IMR-90 (cell line): ENCODE data around the gene MRPS7.

Experiments
- CEBPB ChIP-seq: IDR thresholded peaks from 2 replicates; pipeline ENCODE4 v1.6.1; 2012; ENCODE audit warnings: low read depth, low read length, improper control_type of control experiment
- CHD1 ChIP-seq: IDR thresholded peaks from 2 replicates; pipeline ENCODE4 v1.6.1; 2012; ENCODE audit warnings: low read depth, low read length, improper control_type of control experiment
- MAFK ChIP-seq: IDR thresholded peaks from 2 replicates; pipeline ENCODE4 v1.6.1; 2012; ENCODE audit warnings: low read depth, low read length, improper control_type of control experiment
- MAZ ChIP-seq: IDR thresholded peaks from 2 replicates; pipeline ENCODE4 v1.6.1; 2012; ENCODE audit warnings: low read depth, mild to moderate bottlenecking, low read length, improper control_type of control experiment, moderate library complexity, borderline replicate concordance
- MXI1 ChIP-seq: IDR thresholded peaks from 2 replicates; pipeline ENCODE4 v1.6.1; 2012; ENCODE audit warnings: low read depth, mild to moderate bottlenecking, low read length, moderate library complexity, borderline replicate concordance
- POLR2A ChIP-seq: IDR thresholded peaks from 2 replicates; pipeline ENCODE4 v1.6.1; 2012; ENCODE audit warnings: mild to moderate bottlenecking, low read depth, low read length
- RAD21 ChIP-seq: IDR thresholded peaks from 2 replicates; pipeline ENCODE4 v1.6.1; 2012; ENCODE audit warnings: low read length, improper control_type of control experiment
- RCOR1 ChIP-seq: IDR thresholded peaks from 2 replicates; pipeline ENCODE4 v1.6.1; 2012; ENCODE audit warnings: mild to moderate bottlenecking, low read length, improper control_type of control experiment; ENCODE audit not compliant: insufficient replicate concordance
- RFX5 ChIP-seq: IDR thresholded peaks from 2 replicates; pipeline ENCODE4 v1.8.0; 2012; ENCODE audit warnings: low read depth, mild to moderate bottlenecking, low read length, moderate library complexity
- SMC3 ChIP-seq: fragments of 150-350 bp; IDR thresholded peaks from 2 replicates; pipeline ENCODE4 v1.6.1; 2016; ENCODE audit warnings: low read depth, mild to moderate bottlenecking, antibody characterized with exemption, low read length, moderate library complexity
- TF ChIP-seq, protein P1 (sequence below): conservative IDR thresholded peaks from 2 replicates; pipeline ENCODE4 v1.5.1; 2012; ENCODE audit warnings: mild to moderate bottlenecking, low read depth, low read length, improper control_type of control experiment
- TF ChIP-seq, protein P2 (sequence below): fragments of 150-350 bp; IDR thresholded peaks from 2 replicates; pipeline ENCODE4 v1.6.1; 2017; ENCODE audit warnings: mild to moderate bottlenecking, antibody characterized with exemption, low read length, low read depth

DNA sequence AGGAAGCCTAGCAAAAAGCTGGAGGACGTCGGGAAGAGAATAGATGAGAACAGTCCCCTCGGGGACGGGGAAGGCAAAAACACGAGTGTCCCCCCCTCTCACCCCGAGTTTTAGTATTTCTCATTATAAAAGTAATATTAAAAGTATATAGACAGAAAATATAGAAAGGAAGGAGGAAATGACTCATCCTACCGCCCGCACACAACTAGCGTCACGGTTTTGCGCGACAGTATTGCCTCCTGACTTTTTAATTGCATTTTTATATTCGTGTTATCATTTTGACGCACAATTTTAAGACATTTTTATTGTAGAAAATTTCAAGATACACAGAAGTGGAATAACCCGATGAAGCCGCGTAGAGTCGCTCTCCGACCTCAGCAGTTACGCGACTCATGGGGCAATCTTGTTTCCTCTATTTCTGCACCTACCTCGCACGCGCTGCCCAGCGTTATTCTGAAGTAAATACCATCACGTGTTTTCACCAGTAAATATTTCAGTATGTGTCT, 28.2 kb downstream of the MRPS7 start:
- TF ChIP-seq, protein P1, sequence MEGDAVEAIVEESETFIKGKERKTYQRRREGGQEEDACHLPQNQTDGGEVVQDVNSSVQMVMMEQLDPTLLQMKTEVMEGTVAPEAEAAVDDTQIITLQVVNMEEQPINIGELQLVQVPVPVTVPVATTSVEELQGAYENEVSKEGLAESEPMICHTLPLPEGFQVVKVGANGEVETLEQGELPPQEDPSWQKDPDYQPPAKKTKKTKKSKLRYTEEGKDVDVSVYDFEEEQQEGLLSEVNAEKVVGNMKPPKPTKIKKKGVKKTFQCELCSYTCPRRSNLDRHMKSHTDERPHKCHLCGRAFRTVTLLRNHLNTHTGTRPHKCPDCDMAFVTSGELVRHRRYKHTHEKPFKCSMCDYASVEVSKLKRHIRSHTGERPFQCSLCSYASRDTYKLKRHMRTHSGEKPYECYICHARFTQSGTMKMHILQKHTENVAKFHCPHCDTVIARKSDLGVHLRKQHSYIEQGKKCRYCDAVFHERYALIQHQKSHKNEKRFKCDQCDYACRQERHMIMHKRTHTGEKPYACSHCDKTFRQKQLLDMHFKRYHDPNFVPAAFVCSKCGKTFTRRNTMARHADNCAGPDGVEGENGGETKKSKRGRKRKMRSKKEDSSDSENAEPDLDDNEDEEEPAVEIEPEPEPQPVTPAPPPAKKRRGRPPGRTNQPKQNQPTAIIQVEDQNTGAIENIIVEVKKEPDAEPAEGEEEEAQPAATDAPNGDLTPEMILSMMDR, result peak; percentile 37
- TF ChIP-seq RAD21 (peak; percentile 28; the same call in 1 of the 2 replicates), POLR2A (no peak), MAFK (no peak), MXI1 (no peak), RFX5 (no peak), RCOR1 (no peak), CHD1 (no peak), SMC3 (no peak), CEBPB (no peak), MAZ (no peak)
- TF ChIP-seq, protein P2, sequence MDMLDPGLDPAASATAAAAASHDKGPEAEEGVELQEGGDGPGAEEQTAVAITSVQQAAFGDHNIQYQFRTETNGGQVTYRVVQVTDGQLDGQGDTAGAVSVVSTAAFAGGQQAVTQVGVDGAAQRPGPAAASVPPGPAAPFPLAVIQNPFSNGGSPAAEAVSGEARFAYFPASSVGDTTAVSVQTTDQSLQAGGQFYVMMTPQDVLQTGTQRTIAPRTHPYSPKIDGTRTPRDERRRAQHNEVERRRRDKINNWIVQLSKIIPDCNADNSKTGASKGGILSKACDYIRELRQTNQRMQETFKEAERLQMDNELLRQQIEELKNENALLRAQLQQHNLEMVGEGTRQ, result no peak
